Stimulated activated naive CD8-positive, alpha-beta T cell treated with anti-CD3 and anti-CD28 coated beads, Interleukin-15, Interleukin-2, amounts not matched to agents 100 U/mL and 50 U/mL, for 24 hours (primary cell): ENCODE data around the gene KCNMA1.

Experiments
- ATAC-seq: fragments of 150-1000 bp; cut with Tn5 transposase; one replicate; pipeline ENCODE4 v1.10.0; 2021
- DNase-seq: peaks from one replicate; pipeline ENCODE4 v3.0.0; 2021

KCNMA1 gene

GRCh38 chr10:77556990-77557601 lies 80.5 kb downstream of the KCNMA1 start:
- ATAC-seq (no peak), DNase-seq (no peak)

GRCh38 chr10:77555591-77556212 lies 81.9 kb downstream of the KCNMA1 start:
- ATAC-seq (no peak), DNase-seq (no peak)

GRCh38 chr10:77554996-77555397 lies 82.6 kb downstream of the KCNMA1 start:
- ATAC-seq (no peak), DNase-seq (no peak)

GRCh38 chr10:77553966-77554365 lies 83.6 kb downstream of the KCNMA1 start:
- DNase-seq = no peak
- ATAC-seq = no peak

- ATAC-seq (no peak), DNase-seq (no peak)
Measured at GRCh38 chr10:77553311-77553710, 84.3 kb downstream of the KCNMA1 start.

- DNase-seq (no peak), ATAC-seq (no peak)
Measured at GRCh38 chr10:77552252-77552651, 85.4 kb downstream of the KCNMA1 start.

GRCh38 chr10:77550378-77550777 lies 87.2 kb downstream of the KCNMA1 start:
- no peak for ATAC-seq
- no peak for DNase-seq

GRCh38 chr10:77548671-77549070 lies 88.9 kb downstream of the KCNMA1 start:
- ATAC-seq = no peak

GRCh38 chr10:77548157-77548556 lies 89.5 kb downstream of the KCNMA1 start:
- DNase-seq (no peak), ATAC-seq (no peak)

More at GRCh38 chr10:77548671-77549070, 88.9 kb downstream of the KCNMA1 start:
- DNase-seq = no peak

- no peak for ATAC-seq
- no peak for DNase-seq
Measured at GRCh38 chr10:77547307-77548050, 90.1 kb downstream of the KCNMA1 start.

- ATAC-seq (no peak), DNase-seq (no peak)
Measured at GRCh38 chr10:77546042-77546441, 91.6 kb downstream of the KCNMA1 start.

GRCh38 chr10:77545585-77545984 lies 92.0 kb downstream of the KCNMA1 start:
- DNase-seq (no peak), ATAC-seq (no peak)

GRCh38 chr10:77544617-77545016 lies 93.0 kb downstream of the KCNMA1 start:
- no peak for ATAC-seq
- DNase-seq = no peak

- ATAC-seq (no peak), DNase-seq (no peak)
Measured at GRCh38 chr10:77542710-77543259, 94.8 kb downstream of the KCNMA1 start.

GRCh38 chr10:77541944-77542343 lies 95.7 kb downstream of the KCNMA1 start:
- DNase-seq (no peak), ATAC-seq (no peak)

GRCh38 chr10:77541247-77541646 lies 96.4 kb downstream of the KCNMA1 start:
- ATAC-seq (no peak), DNase-seq (no peak)

GRCh38 chr10:77539147-77539935 lies 98.3 kb downstream of the KCNMA1 start:
- DNase-seq (no peak), ATAC-seq (no peak)

GRCh38 chr10:77537720-77538373 lies 99.8 kb downstream of the KCNMA1 start:
- DNase-seq = no peak
- no peak for ATAC-seq

- ATAC-seq (no peak), DNase-seq (no peak)
Measured at GRCh38 chr10:77537071-77537470, 100.5 kb downstream of the KCNMA1 start.

GRCh38 chr10:77533887-77534278 lies 103.7 kb downstream of the KCNMA1 start:
- DNase-seq (no peak), ATAC-seq (no peak)

GRCh38 chr10:77533146-77533886 lies 104.3 kb downstream of the KCNMA1 start:
- no peak for ATAC-seq
- no peak for DNase-seq
